Activated CD8-positive, alpha-beta T cell treated with anti-CD3 and anti-CD28 coated beads for 36 hours (primary cell): ENCODE measurements around the gene CTSO. TPM values are rescaled to one million over a fixed set of nuclear protein-coding genes. Genes with fewer than 3 reads are reported as not detected.

ENCODE experiments used
- ATAC-seq: fragments of 200-7000 bp; cut with Tn5 transposase; one replicate; pipeline ENCODE4 v1.10.0; 2021; ENCODE audit warnings: mild to moderate bottlenecking, moderate library complexity
- CTCF ChIA-PET: fragments of 350-600 bp; sonication (Branson Sonifier 250); formaldehyde crosslinking; loops from one replicate; lab custom pipeline; 2021; ENCODE audit warnings: antibody characterized with exemption; lab: Charles Lee
- POLR2A ChIA-PET: fragments of 350-600 bp; sonication (Branson Sonifier 250); formaldehyde crosslinking; loops from one replicate; lab custom pipeline; 2021; ENCODE audit warnings: antibody characterized with exemption; lab: Charles Lee
- DNase-seq: peaks from one replicate; pipeline ENCODE4 v3.0.0-alpha.2; 2020
- H3K27ac Mint-ChIP-seq: one replicate; pipeline ENCODE4 v1.8.0; 2021; ENCODE audit warnings: mild to moderate bottlenecking, mixed read lengths
- H3K27me3 Mint-ChIP-seq: one replicate; pipeline ENCODE4 v1.8.0; 2021; ENCODE audit warnings: mixed read lengths
- H3K36me3 Mint-ChIP-seq: one replicate; pipeline ENCODE4 v1.8.0; 2021; ENCODE audit warnings: low read depth, mixed read lengths
- H3K4me1 Mint-ChIP-seq: one replicate; pipeline ENCODE4 v1.8.0; 2021; ENCODE audit warnings: low read depth, mixed read lengths
- H3K4me3 Mint-ChIP-seq: one replicate; pipeline ENCODE4 v1.8.0; 2021; ENCODE audit warnings: mild to moderate bottlenecking, moderate library complexity, mixed read lengths
- H3K9me3 Mint-ChIP-seq: one replicate; pipeline ENCODE4 v1.8.0; 2021; ENCODE audit warnings: mixed read lengths
- CTCF ChIP-seq: fragments of 200-600 bp; IDR thresholded peaks from one replicate; pipeline ENCODE4 v1.8.0; 2022; ENCODE audit warnings: antibody characterized with exemption, mild to moderate bottlenecking
- intact Hi-C: fragments of 100-400 bp; cut with micrococcal nuclease; formaldehyde crosslinking; loops from one replicate; pipeline ENCODE4 v1.10.0; 2022
- total RNA-seq, 2 experiments: library from RNA; stranded (reverse); gene quantifications; one replicate each; pipeline ENCODE4 v1.2.3, GENCODE V29; 2021

CTSO gene
- total RNA-seq, 2 experiments from 2014 or later, result 3.4 to 3.7 TPM

- Mint-ChIP-seq H3K4me1 (no peaks in the 10 kb centered on the region), H3K36me3 (no peaks in the 10 kb centered on the region), H3K27ac (no peak overlapping the region), H3K9me3 (peaks cover 2% of the 10 kb centered on the region), H3K27me3 (peaks cover 6% of the 10 kb centered on the region), H3K4me3 (no peak overlapping the region)
- no peak for TF ChIP-seq CTCF
- ATAC-seq (no peak), DNase-seq (no peak)
- intact Hi-C loops, result no loop called here
- POLR2A ChIA-PET, result no interaction called here
- CTCF ChIA-PET, result no interaction called here
Measured at GRCh38 chr4:155984106-155984797, 30.6 kb upstream of the CTSO start.

- Mint-ChIP-seq H3K4me1 (no peaks in the 10 kb centered on the region), H3K36me3 (no peaks in the 10 kb centered on the region), H3K27me3 (peaks cover 4% of the 10 kb centered on the region), H3K9me3 (peaks cover 2% of the 10 kb centered on the region), H3K4me3 (no peak overlapping the region), H3K27ac (no peak overlapping the region)
- ChIA-PET CTCF (no interaction called here), POLR2A (no interaction called here)
- intact Hi-C loops, result no loop called here
- ATAC-seq (no peak), DNase-seq (no peak)
- no peak for TF ChIP-seq CTCF
Measured at GRCh38 chr4:155982736-155983385, 29.2 kb upstream of the CTSO start.

DNA sequence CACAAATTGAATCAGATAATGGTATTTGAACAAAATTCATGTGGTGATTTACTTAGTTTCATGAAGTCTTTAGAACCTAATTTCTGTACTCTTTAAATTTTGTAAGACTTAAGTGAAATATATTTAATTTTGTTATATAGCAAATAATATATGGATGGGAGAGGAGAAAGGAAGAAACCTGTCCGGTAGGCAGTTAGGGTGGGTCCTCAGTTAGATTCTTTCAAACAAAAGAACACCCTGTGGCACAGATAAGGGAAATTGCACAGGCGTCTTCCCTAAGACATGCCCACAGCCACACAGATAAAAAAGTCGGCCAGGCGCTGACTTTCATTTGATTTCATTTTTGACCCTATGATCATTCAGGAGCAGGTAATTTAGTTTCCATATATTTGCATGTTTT, 25.1 kb upstream of the CTSO start:
- H3K9me3 Mint-ChIP-seq, result peaks cover 2% of the 10 kb centered on the region
- intact Hi-C loops, result no loop called here
- no peaks in the 10 kb centered on the region for H3K36me3 Mint-ChIP-seq
- POLR2A ChIA-PET, result no interaction called here
- ATAC-seq, result no peak
- CTCF ChIA-PET, result no interaction called here
- no peak for DNase-seq
- H3K27ac Mint-ChIP-seq, result no peak overlapping the region
- no peak for TF ChIP-seq CTCF
- no peak overlapping the region for H3K4me3 Mint-ChIP-seq
- peaks cover 6% of the 10 kb centered on the region for H3K27me3 Mint-ChIP-seq
- H3K4me1 Mint-ChIP-seq, result no peaks in the 10 kb centered on the region

DNA sequence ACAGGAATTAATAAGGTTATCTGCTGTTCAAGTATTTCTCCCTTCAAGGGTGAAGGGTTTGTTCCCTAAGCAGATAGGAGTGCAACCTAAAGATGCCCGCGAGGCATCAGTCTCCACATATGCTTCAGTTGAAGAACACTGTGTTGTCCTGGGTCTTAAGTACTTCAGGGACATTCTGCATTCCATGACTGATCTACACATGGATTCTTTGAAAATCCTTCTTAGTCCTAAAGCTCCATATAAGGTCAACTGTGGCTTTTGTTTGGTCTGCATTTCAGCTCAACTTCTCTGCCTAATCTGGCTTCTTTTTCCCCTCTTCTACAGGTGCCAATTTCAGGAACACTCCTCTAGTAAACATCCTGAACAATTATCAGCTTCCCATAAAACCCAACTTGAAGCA, 21.8 kb upstream of the CTSO start:
- intact Hi-C loops, result no loop called here
- POLR2A ChIA-PET, result no interaction called here
- no peak for TF ChIP-seq CTCF

GRCh38 chr4:155974996-155975395, 21.3 kb upstream of the CTSO start:
- CTCF ChIA-PET, result interaction anchor here (1.0 kb wide), 1 partner anchor 7 kb away, joined by 3 read pairs; no protein-coding TSS in a partner anchor
- H3K36me3 Mint-ChIP-seq, result no peaks in the 10 kb centered on the region
- no peak for ATAC-seq
- H3K27ac Mint-ChIP-seq, result no peak overlapping the region
- H3K27me3 Mint-ChIP-seq, result peaks cover 5% of the 10 kb centered on the region
- POLR2A ChIA-PET, result interaction anchor here (0.6 kb wide), 1 partner anchor 575 kb away, joined by 3 read pairs; no protein-coding TSS in a partner anchor
- no peak for DNase-seq
- no peaks in the 10 kb centered on the region for H3K4me1 Mint-ChIP-seq
- TF ChIP-seq CTCF, result no peak
- H3K4me3 Mint-ChIP-seq, result no peak overlapping the region
- peaks cover 2% of the 10 kb centered on the region for H3K9me3 Mint-ChIP-seq
- intact Hi-C loops, result no loop called here

More for the DNA sequence above, 21.8 kb upstream of the CTSO start:
- H3K27me3 Mint-ChIP-seq, result peaks cover 5% of the 10 kb centered on the region
- CTCF ChIA-PET, result interaction anchor here (1.0 kb wide), 1 partner anchor 8 kb away, joined by 3 read pairs; no protein-coding TSS in a partner anchor
- ATAC-seq, result no peak
- no peak overlapping the region for H3K27ac Mint-ChIP-seq
- H3K4me3 Mint-ChIP-seq, result no peak overlapping the region
- H3K36me3 Mint-ChIP-seq, result no peaks in the 10 kb centered on the region
- no peak for DNase-seq
- no peaks in the 10 kb centered on the region for H3K4me1 Mint-ChIP-seq
- H3K9me3 Mint-ChIP-seq, result peaks cover 2% of the 10 kb centered on the region
